Chondrocyte (in vitro differentiated cells): ENCODE results near the gene FAM167B. TPM values are rescaled to one million over a fixed set of nuclear protein-coding genes. Genes with fewer than 3 reads are reported as not detected.
"Not testable (repeated sequence)": the region's sequence is repeated elsewhere in the genome, so short reads cannot be mapped to it uniquely, and the experiment has no call there.

ENCODE experiments used
- DNase-seq: peaks from one replicate; pipeline ENCODE4 v3.0.0; 2021; ENCODE audit warnings: mixed read lengths, low spot score
- H3K27ac Mint-ChIP-seq: one replicate; pipeline ENCODE4 v1.8.0; 2021; ENCODE audit warnings: mild to moderate bottlenecking, moderate library complexity, mixed read lengths; ENCODE audit not compliant: unreplicated experiment
- H3K27me3 Mint-ChIP-seq: 2 replicates; pipeline ENCODE4 v1.8.0; 2021; ENCODE audit warnings: low read depth, mixed read lengths
- H3K36me3 Mint-ChIP-seq: 2 replicates; pipeline ENCODE4 v1.8.0; 2021; ENCODE audit warnings: low read depth, mixed read lengths
- H3K4me1 Mint-ChIP-seq: 2 replicates; pipeline ENCODE4 v1.8.0; 2021; ENCODE audit warnings: low read depth, mild to moderate bottlenecking, mixed read lengths
- H3K4me3 Mint-ChIP-seq: one replicate; pipeline ENCODE4 v1.8.0; 2021; ENCODE audit warnings: mild to moderate bottlenecking, moderate library complexity, mixed read lengths; ENCODE audit not compliant: unreplicated experiment
- H3K9me3 Mint-ChIP-seq: 2 replicates; pipeline ENCODE4 v1.8.0; 2021; ENCODE audit warnings: low read depth, mixed read lengths
- CTCF ChIP-seq: fragments of 200-600 bp; sonication (generic); IDR thresholded peaks from 2 replicates; pipeline ENCODE4 v1.5.0; 2021; ENCODE audit warnings: antibody characterized with exemption, mild to moderate bottlenecking, moderate library complexity
- total RNA-seq: library from RNA; stranded (reverse); gene quantifications from 3 replicates; pipeline ENCODE4 v1.2.1, GENCODE V29; 2021

Gene FAM167B
- total RNA-seq, 1 donor from 2014 or later, result 2.9 TPM

GRCh38 chr1:32256473-32257226 lies 9.6 kb downstream of the FAM167B start:
- Mint-ChIP-seq H3K4me3 (no peak overlapping the region), H3K27me3 (no peaks in the 10 kb centered on the region), H3K9me3 (no peaks in the 10 kb centered on the region), H3K36me3 (peaks cover 1% of the 10 kb centered on the region), H3K4me1 (no peaks in the 10 kb centered on the region), H3K27ac (no peak overlapping the region)
- no peak for DNase-seq
- no peak for TF ChIP-seq CTCF

GRCh38 chr1:32257227-32257508 lies 10.1 kb downstream of the FAM167B start:
- H3K27ac Mint-ChIP-seq, result no peak overlapping the region
- H3K9me3 Mint-ChIP-seq, result no peaks in the 10 kb centered on the region
- no peak for TF ChIP-seq CTCF
- no peaks in the 10 kb centered on the region for H3K4me1 Mint-ChIP-seq
- H3K4me3 Mint-ChIP-seq, result no peak overlapping the region
- H3K27me3 Mint-ChIP-seq, result no peaks in the 10 kb centered on the region
- H3K36me3 Mint-ChIP-seq, result no peaks in the 10 kb centered on the region
- no peak for DNase-seq

- not testable (repeated sequence) for H3K4me3 Mint-ChIP-seq, H3K36me3 Mint-ChIP-seq, H3K9me3 Mint-ChIP-seq, DNase-seq, H3K27ac Mint-ChIP-seq, H3K27me3 Mint-ChIP-seq
- H3K4me1 Mint-ChIP-seq, result peaks cover 12% of the 10 kb centered on the region
These were observed 16.2 kb downstream of the FAM167B start for GRCh38 chr1:32263236-32263593.

DNA sequence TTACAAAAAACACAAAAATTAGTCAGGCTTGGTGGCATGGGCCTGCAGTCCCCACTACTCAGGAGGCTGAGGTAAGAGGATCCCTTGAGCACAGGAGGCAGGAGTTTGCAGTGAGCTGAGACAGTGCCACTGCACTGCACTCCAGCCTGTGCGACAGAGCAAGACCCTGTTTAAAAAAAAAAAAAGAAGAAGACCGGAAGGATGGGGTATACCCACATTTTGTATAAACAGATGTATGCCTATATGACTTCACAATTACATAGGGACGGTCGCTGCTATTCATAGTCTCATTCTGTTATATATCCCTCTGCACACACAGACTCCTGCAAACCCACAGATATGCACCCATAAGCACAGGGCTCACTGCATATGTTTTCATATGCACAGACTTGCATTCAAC lies 16.7 kb downstream of the FAM167B start:
- no peaks in the 10 kb centered on the region for H3K27me3 Mint-ChIP-seq

GRCh38 chr1:32265846-32266245 lies 18.8 kb downstream of the FAM167B start:
- no peaks in the 10 kb centered on the region for H3K27me3 Mint-ChIP-seq
- no peak for DNase-seq
- H3K36me3 Mint-ChIP-seq, result no peaks in the 10 kb centered on the region
- TF ChIP-seq CTCF, result no peak
- no peak overlapping the region for H3K4me3 Mint-ChIP-seq
- H3K27ac Mint-ChIP-seq, result no peak overlapping the region
- no peaks in the 10 kb centered on the region for H3K9me3 Mint-ChIP-seq
- peaks cover 12% of the 10 kb centered on the region for H3K4me1 Mint-ChIP-seq

More for the DNA sequence above, 16.7 kb downstream of the FAM167B start:
- H3K9me3 Mint-ChIP-seq, result no peaks in the 10 kb centered on the region
- H3K4me1 Mint-ChIP-seq, result peaks cover 12% of the 10 kb centered on the region
- DNase-seq, result no peak
- H3K27ac Mint-ChIP-seq, result no peak overlapping the region
- TF ChIP-seq CTCF, result no peak
- no peak overlapping the region for H3K4me3 Mint-ChIP-seq
- no peaks in the 10 kb centered on the region for H3K36me3 Mint-ChIP-seq

DNA sequence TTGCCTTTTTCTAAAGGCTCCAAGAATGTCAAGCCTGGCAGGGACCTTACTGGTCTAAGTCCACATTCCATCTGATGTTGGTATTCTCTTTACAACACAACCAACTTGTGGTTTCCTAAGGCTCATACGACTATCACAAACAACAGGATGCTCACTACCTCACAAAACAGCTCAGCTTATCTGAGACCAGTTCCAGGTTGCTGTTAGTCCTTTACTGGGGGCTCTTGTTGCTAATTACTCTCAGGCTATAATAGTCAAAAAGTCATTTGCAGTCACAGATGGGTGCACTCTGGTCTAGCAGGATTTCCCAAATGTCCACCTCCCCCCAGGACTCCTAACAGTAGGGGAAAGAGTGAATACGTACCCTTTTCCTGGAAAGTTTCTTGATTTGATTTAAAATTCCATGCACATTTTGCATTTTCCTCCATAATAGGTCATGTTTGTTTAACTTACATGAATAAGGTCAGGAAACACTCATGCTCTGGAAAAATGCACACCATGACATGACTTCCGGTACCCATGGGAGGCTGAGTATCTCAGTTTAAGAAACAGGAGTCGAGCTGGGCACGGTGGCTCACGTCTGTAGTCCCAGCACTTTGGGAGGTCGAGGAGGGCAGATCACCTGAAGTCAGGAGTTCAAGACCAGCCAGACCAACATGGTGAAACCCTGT lies 20.0 kb downstream of the FAM167B start:
- H3K27me3 Mint-ChIP-seq, result peaks cover 2% of the 10 kb centered on the region
- no peak overlapping the region for H3K4me3 Mint-ChIP-seq
- no peaks in the 10 kb centered on the region for H3K9me3 Mint-ChIP-seq
- H3K4me1 Mint-ChIP-seq, result peaks cover 12% of the 10 kb centered on the region
- no peak for TF ChIP-seq CTCF
- no peak for DNase-seq
- no peaks in the 10 kb centered on the region for H3K36me3 Mint-ChIP-seq
- peak overlapping the region; percentile 92 for H3K27ac Mint-ChIP-seq
